SK-N-MC (cell line): ENCODE data around the gene SNRPD3.

Source experiments
- EZH2 ChIP-seq: fragments of 200-600 bp; sonication (generic); IDR thresholded peaks from one replicate; pipeline ENCODE4 v1.6.1; 2017; ENCODE audit warnings: antibody characterized with exemption
- POLR2AphosphoS5 ChIP-seq: IDR thresholded peaks from 2 replicates; pipeline ENCODE4 v1.6.1; 2012; ENCODE audit warnings: mild to moderate bottlenecking, low read depth, low read length, borderline replicate concordance

DNA sequence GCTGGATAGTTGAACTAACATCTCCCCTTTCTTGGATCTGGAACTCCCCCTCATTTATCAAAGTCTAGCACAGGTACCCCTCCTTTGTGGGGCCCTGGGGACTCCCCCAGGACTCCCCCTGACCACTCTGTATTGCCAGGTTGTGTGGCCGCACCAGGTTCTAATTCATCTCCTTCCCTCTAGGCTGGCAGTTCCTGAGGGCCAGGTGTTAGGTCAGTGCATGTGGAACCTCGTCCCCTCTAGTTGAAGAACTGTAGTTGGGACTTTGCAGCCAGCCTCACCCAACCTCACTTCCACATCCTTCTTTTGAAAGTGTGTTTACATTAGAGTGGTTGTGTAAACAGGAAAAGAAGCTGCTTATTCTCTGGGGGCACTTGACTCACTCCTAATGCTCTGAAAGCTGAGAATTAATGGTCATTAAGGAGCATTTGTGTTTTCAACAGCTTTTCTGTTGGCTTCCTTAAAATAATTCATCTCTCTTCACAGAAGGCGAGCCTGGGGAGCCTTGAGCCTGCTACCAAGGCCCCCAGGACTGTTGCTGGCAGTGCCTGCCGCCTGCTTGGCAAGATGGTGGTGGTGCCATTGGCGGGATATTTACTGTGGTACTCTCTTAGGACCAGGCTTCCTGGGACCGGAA is 48.9 kb upstream of the SNRPD3 start:
- no peak for TF ChIP-seq EZH2
- TF ChIP-seq POLR2AphosphoS5 = no peak
